GM08714 (cell line): ENCODE data around the gene LPXN.

Source experiments
- H3K4me3 ChIP-seq: fragments of 200-500 bp; sonication (Bioruptor generic); 2 replicates; pipeline ENCODE4 v1.5.1; 2014; ENCODE audit warnings: mild to moderate bottlenecking, low read length, inconsistent platforms
- ZNF274 ChIP-seq: IDR thresholded peaks from 2 replicates; pipeline ENCODE4 v1.6.1; 2012; ENCODE audit warnings: mild to moderate bottlenecking, low read depth, low read length

The LPXN gene

DNA sequence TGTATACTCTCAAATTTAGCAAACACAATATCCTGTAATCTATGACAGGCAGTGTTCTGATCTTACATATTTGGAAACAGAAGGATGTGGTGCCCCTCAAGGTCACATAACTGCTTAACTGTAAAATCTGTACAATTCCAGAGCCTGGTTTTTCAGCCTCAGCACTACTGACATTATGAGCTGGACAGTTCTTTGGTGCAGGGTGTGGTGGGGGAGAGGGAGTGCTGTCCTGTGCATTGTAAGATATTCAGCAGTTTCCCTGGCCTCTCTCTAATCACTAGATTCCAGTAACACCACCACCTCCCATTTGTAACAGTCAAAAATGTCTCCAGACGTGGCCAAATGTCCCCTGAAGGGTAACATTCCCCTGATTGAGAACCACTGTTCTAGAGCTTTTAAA, 65.9 kb downstream of the LPXN start:
- no peak for TF ChIP-seq ZNF274

DNA sequence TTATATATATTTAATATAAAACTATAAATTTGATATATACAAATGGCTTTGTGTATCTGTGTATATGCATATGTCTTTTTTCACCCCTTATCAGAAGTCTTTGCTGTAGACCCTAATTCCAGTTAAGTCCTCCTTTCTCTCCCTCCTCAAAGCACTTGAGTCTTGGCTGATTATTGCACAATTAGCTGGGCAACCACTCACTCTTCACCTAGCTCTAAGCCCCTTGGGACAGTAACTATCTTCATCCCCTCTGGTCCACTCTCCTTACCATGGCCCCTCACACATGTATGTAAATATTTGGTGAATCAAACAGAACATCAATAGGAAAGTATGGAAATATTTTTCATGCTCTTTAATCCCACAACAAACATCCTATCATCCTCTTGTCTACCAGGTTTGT, 66.8 kb downstream of the LPXN start:
- no peak overlapping the region for H3K4me3 ChIP-seq
- no peak for TF ChIP-seq ZNF274

More for the DNA sequence above, 65.9 kb downstream of the LPXN start:
- no peak overlapping the region for H3K4me3 ChIP-seq

GRCh38 chr11:58508005-58508404, 67.7 kb downstream of the LPXN start, which contains the start of gene OR5B21:
Gene OR5B21, minus strand, starts transcription at chr11:58508105. Its CDS starts 0 bp downstream, at chr11:58508105.
- H3K4me3 ChIP-seq: no peak within 1 kb of the TSS; the same call in 1 of the 2 replicates
- TF ChIP-seq ZNF274: no peak

GRCh38 chr11:58507355-58507754, 68.3 kb downstream of the LPXN start:
- TF ChIP-seq ZNF274: no peak
- H3K4me3 ChIP-seq: no peak overlapping the region; the same call in 1 of the 2 replicates

DNA sequence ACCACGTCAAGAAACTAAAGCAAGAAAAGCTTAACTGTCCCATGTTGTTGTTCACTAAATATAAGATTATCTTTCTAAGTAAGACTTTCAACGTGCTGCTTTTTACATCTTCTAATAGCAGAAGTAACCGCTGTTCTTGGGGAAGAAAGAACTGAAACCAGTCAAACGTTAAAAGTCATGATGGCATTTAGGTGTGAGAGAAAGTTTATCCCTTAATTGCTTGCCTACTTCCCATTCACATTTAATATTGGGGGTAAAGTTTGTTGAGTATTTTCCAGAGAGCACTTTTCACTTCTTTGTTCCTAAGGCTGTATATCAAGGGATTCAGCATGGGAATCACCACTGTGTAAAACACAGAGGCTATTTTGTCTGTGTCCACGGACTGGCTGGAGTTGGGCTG, 68.7 kb downstream of the LPXN start:
- TF ChIP-seq ZNF274: no peak
- no peak overlapping the region; the same call in none of the 2 replicates for H3K4me3 ChIP-seq

DNA sequence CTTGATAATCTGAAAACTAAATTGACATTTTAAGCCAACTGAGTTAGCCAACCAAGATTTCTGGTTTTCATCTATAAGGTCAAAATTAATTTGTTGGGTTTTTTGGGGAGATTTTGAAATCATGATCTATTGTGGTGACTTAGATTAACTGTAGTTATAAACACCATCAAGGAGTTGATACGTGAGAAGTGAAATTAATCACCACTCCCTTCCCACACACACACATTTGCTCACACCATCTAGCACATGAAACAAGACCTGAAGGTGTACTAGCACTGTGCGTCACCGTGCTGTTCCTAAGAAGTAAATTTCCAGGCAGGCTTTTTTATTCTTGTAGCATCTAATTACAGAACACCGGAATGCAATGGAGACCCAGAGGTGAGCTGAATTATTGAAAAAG, 69.8 kb downstream of the LPXN start:
- no peak for TF ChIP-seq ZNF274
- no peak overlapping the region for H3K4me3 ChIP-seq

GRCh38 chr11:58504232-58504631, 71.4 kb downstream of the LPXN start:
- TF ChIP-seq ZNF274: no peak
- no peak overlapping the region for H3K4me3 ChIP-seq

GRCh38 chr11:58503361-58503856, 72.2 kb downstream of the LPXN start:
- no peak for TF ChIP-seq ZNF274
- peak overlapping the region; percentile 26; the same call in 1 of the 2 replicates for H3K4me3 ChIP-seq

DNA sequence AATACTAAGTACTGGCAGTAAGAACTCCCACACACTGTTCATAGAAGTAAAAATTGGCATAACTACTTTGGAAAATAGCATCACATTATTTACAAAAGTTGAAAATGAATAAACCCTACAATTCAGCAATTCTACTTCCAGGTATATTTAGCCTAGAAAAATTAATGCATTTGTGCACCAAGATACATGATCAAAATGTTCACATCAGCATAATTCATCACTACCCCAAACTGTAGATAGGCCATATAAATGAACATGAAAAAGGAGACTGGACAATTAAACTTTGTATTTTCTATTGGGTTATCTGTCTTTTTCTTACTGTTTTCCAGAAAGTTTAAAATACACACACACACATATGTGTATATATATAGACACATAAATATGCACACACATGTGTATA, 73.7 kb downstream of the LPXN start:
- no peak overlapping the region for H3K4me3 ChIP-seq
- TF ChIP-seq ZNF274: no peak

- no peak overlapping the region for H3K4me3 ChIP-seq
- no peak for TF ChIP-seq ZNF274
These were observed 77.2 kb downstream of the LPXN start for GRCh38 chr11:58498464-58498863.

- no peak for TF ChIP-seq ZNF274
- no peak overlapping the region for H3K4me3 ChIP-seq
These were observed 77.7 kb downstream of the LPXN start for GRCh38 chr11:58497951-58498350.

DNA sequence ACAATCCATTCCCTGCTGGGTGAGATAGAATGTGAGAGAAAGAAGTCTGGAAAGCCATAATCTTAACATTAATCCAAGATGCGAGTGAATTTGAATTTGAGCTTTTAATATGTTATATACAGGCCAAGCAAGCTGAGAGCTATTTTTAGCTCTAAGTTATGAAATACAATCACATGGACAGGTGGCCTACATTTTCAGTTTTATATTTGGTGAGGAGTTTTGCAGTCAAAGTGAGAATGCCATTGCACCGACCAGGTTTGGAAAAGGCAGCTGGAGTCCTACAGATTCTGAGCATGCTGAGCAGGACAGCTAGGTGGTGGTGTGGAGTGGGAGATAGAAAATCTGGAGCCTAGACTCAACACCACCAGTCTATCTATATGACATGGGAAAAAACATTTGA, 79.8 kb downstream of the LPXN start:
- H3K4me3 ChIP-seq: no peak overlapping the region
- no peak for TF ChIP-seq ZNF274

- no peak overlapping the region for H3K4me3 ChIP-seq
- no peak for TF ChIP-seq ZNF274
These were observed 81.6 kb downstream of the LPXN start for GRCh38 chr11:58494101-58494500.

GRCh38 chr11:58493676-58494075, 82.0 kb downstream of the LPXN start:
- H3K4me3 ChIP-seq: no peak overlapping the region
- no peak for TF ChIP-seq ZNF274

- H3K4me3 ChIP-seq: no peak overlapping the region
- TF ChIP-seq ZNF274: no peak
These were observed 84.8 kb downstream of the LPXN start for GRCh38 chr11:58490827-58491226.

- no peak overlapping the region for H3K4me3 ChIP-seq
- no peak for TF ChIP-seq ZNF274
These were observed 88.5 kb downstream of the LPXN start for GRCh38 chr11:58487170-58487569.
